ENCODE data around the gene LRRC27.
"Not testable (repeated sequence)": the region's sequence is repeated elsewhere in the genome, so short reads cannot be mapped to it uniquely, and the experiment has no call there.

The LRRC27 gene

DNA sequence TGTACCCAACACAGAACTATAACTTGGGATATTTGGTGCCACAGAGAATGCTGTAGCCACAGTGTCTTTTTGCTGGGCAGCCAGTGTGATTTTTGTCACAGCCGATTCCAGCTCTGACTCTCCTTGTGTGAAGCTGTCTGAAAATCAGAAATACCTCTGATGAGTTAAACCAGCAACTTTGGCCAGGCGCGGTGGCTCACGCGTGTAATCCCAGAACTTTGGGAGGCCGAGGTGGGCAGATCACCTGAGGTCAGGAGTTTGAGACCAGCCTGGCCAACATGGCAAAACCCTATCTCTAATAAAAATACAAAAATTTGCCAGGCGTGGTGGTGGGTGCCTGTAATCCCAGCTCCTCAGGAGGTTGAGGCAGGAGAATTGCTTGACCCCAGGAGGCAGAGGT, 5.9 kb downstream of the LRRC27 start:
- not testable (repeated sequence) for DNase-seq (ENCODE audit: low read depth in 2 of 2)

DNA sequence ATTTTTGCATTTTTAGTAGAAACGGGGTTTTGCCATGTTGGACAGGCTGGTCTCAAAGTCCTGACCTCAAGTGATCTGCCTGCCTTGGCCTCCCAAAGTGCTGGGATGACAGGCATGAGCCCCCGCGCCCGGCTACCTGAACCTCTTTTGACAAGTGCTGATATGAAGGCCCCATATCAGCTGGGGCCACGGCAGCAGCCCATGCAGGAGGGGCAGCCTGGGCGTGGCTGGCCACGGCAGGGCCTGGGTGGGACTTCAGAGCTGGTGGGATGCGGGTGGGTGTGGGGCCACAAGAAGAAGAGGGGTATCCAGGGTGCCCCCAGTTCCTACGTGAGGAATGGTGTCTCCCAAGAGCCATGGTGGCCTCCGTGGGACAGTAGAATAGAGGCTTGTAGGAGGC, 6.9 kb downstream of the LRRC27 start:
- DNase-seq (ENCODE audit: low read depth in 2 of 2), result no peak

DNA sequence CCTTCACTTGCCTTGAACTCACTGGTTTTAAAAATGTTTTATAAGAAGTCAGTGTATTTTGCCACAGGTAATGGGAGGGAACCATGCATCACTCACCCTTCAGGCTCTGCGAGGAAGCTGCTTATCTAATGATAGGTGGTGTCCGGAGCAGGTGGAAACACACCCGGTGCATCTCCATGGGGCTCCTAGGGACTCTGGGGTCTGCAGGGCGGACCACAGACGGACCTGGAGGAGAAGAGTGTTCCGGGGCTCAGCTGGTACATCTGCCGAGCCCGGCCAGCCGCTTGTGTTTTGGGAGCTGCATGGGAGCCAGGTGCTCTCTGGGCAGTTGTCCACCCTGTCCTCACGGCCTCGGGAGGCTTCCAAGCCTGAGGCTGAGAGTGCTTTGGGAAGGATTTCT, 7.3 kb downstream of the LRRC27 start:
- no peak for DNase-seq (ENCODE audit: low read depth in 2 of 2)

DNA sequence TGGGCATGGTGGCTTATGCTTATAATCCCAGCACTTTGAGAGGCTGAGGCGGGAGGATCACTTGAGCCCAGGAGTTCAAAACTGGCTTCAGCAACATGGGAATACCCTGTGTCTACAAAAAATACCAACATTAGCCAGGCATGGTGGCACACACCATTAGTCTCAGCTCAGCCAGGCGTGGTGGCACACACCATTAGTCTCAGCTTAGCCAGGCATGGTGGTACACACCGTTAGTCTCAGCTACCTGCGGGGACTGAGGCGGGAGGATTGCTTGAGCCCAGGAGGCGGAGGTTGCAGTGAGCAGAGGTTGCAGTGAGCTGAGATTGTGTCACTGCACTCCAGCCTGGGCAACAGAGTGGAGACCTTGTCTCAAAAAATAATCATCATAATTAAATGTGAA, 9.0 kb downstream of the LRRC27 start:
- no peak for DNase-seq (ENCODE audit: low read depth in 2 of 2)

DNA sequence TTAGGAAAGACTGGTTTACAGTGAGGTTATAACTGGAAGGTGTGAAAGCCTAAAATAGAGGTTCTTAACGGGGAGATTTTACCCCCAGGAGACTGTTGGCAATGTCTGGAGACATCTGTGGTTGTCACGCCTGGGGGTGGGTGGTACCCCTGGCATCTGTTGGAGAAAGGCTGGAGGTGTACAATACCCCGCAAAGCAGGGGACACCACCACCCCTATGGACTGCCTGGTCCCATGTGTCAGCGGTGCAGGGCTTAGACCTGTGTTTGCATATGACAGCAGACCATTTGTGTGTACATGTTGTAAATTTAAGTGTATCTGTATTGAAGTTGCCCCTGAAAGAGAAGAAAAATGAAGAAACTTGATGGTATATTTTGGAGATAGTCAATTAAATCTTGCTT, 9.8 kb downstream of the LRRC27 start:
- DNase-seq (ENCODE audit: low read depth in 2 of 2), result no peak

DNA sequence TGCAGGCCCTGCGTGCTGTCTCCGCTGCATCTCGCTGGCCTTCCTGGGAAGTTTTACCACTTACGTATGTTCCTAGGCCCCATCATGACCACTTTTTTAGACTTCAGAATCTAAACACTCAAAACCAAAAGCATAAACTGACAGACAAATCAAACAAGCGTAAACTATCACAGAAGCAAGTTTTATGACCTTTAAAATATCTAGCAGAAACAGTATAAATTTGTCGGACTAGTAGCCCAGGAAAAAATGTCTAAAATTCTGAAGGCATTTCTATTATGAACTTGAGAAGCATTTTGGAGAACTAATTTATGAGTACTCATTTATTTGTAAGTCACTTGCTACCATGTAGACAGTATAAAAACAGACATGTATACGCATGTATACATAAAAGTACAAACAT, 10.6 kb downstream of the LRRC27 start:
- DNase-seq (ENCODE audit: low read depth in 2 of 2), result no peak

DNA sequence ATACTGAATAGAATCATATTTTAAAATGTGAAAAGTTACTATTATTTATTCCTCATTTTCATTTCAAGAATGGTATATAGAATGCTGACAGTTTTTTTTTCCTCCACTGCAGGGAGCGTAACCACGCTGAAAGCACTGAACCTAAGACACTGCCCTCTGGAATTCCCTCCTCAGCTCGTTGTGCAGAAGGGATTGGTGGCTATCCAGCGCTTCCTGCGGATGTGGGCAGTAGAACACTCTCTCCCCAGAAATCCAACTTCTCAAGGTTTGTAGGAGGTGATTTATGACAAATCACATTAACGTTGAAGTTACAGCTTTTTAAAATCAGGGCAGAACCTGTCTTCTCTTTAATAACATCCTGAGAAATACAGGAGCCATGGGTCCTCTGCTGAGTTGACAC, 12.4 kb downstream of the LRRC27 start:
- no peak for DNase-seq (ENCODE audit: low read depth in 2 of 2)

DNA sequence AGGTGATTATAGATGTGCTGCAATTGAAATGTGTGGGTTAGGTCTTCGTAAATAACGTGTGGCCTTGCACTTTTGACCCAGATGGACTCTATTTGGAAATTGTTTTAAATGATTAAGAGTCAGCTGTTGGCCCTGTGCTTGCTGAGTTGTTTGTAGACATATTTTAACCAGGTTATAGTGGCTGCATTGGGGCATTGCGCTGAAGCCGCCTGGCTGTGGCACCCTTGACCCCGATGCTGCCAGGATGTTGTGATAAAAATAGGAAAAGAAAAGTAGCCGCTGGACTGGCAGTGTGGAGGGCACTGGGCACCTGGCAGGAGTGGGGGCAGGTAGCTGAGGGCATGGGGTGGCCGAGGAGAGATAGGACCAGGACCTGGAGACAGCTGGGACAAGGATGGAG, 13.4 kb downstream of the LRRC27 start:
- no peak for DNase-seq (ENCODE audit: low read depth in 2 of 2)

DNA sequence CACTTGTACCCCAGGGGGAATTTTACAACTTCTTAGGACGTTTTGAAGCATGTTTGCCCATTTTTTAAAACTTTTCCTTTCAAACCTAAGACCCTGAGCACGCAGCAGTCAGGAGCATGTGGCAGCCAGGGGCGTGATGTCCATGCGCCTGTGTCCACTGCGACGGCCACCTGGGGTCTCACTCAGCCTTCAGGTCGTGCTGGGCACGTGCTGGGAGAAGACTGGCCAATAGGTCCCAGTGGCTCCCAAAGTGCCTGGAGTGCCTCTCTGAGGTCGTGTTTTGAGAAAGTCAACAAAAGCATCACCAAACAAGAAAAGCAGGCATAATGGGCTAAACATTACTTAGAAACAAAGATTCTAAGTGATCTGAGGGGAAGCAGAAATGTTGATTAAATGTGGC, 14.8 kb downstream of the LRRC27 start:
- no peak for DNase-seq (ENCODE audit: low read depth in 2 of 2)

DNA sequence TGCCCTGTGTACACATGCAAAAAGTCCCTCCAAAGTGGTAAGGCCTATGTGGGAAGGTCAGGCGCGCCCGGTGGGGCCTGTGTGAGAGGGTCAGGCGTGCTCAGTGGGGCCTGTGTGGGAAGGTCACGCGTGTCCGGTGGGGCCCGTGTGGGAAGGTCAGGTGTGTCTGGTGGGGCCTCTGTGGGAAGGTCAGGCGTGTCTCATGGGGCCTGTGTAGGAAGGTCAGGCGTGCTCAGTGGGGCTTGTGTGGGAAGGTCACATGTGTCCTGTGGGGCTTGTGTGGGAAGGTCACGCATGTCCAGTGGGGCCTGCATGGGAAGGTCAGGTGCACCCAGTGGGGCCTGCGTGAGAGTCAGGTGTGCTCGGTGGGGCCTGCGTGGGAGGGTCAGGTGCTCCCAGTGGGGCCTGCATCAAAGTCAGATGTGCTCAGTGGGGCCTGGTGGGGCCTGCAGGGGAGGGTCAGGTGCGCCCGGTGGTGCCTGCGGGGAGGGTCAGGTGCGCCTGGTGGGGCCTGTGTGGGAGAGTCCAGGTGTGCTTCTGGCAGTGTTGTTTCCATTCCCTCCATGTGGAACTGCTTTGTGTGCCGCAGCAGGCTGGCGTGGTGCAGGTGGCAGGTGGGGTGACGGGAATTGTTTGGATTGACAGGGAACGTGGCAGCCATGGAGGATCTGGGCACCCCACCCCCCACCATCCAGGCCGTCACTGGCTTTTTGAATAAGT, 15.4 kb downstream of the LRRC27 start:
- DNase-seq (ENCODE audit: low read depth in 2 of 2), result no peak

DNA sequence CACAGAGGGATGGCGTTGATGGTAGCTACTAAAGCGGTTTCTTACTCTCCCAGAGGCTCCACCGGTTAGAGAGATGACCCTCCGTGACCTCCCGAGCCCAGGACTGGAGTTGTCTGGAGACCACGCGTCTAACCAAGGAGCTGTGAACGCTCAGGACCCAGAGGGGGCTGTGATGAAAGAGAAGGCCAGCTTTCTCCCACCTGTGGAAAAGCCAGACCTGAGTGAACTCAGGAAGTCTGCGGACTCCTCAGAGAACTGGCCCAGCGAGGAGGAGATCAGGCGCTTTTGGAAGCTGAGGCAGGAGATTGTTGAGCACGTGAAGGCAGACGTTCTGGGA, 15.9 kb downstream of the LRRC27 start:
- DNase-seq (ENCODE audit: low read depth in 2 of 2), result no peak

DNA sequence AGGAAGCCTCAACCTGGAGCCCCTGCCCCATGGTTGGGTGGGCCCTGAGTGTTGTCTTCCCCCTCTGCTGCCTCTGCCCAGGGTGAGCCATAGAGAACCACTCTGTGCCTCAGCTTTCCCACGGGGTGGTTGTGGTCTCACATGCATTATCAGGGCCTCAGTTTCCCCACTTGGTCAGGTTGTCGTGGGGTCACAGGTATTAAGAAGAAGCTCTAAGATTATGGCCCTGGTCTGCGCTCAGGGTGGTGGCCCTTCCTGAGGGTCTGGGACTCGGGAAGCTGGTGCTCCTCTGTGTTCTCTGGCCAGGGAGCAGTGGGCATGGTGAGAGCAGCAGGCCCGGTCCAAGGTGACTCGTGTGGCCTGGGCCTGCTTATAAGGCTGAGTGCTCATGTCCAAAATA, 17.8 kb downstream of the LRRC27 start:
- no peak for DNase-seq (ENCODE audit: low read depth in 2 of 2)

DNA sequence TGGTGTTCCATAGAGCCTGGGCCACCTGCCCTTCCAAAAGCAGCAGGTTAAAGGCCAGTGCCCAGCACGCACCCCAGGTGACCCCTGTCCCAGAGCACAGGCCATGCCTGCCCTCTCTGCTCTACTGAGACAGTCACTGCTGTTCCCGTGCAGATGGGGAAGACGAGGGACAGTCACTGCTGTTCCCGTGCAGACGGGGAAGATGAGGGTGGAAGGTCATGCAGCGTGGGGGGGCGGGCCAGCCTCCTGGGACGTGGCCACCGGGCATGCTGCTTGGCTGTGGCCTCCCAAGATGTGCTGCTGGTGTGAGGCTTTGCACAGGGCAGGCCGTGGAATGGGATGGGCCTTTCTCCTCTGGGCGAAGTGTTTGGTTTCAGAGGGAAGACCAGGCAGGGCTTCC, 18.4 kb downstream of the LRRC27 start:
- no peak for DNase-seq (ENCODE audit: low read depth in 2 of 2)

DNA sequence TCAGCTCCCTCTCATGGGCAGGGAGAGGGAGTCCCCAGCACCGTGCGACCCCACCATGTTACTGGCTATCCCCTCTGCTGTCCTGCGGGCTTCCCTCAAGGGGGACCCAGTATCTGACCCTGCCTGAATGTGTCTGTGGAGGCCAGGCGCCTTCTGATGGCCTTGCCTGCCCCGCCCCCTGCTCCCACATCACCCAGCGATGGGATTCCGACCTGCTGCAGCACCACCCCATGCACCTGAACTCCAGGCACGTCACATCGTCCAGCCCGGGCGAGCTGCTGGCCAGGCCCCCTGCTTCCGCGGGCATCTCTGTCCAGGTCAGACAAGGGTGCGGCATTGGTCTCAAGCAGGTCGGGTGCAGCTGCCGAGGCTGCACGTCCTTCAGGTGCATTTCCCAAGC, 19.0 kb downstream of the LRRC27 start:
- no peak for DNase-seq (ENCODE audit: low read depth in 2 of 2)

DNA sequence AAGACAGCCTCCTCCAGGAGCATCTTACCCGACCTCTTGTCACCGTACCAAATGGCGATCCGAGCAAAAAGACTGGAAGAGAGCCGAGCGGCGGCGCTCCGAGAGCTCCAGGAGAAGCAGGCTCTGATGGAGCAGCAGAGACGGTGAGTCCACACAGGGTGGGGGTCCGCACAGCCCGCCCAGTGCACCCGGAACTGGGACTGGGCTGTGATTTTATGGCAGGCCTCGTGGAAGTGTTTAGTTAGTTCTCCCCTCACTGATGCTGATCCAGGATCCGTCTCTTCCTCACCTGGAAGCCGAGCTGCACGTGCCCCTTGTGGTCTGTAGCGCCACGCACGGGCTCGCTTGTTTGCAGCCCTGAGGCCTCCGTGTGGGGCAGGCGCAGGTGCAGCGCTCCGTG, 19.6 kb downstream of the LRRC27 start:
- DNase-seq (ENCODE audit: low read depth in 2 of 2), result no peak

DNA sequence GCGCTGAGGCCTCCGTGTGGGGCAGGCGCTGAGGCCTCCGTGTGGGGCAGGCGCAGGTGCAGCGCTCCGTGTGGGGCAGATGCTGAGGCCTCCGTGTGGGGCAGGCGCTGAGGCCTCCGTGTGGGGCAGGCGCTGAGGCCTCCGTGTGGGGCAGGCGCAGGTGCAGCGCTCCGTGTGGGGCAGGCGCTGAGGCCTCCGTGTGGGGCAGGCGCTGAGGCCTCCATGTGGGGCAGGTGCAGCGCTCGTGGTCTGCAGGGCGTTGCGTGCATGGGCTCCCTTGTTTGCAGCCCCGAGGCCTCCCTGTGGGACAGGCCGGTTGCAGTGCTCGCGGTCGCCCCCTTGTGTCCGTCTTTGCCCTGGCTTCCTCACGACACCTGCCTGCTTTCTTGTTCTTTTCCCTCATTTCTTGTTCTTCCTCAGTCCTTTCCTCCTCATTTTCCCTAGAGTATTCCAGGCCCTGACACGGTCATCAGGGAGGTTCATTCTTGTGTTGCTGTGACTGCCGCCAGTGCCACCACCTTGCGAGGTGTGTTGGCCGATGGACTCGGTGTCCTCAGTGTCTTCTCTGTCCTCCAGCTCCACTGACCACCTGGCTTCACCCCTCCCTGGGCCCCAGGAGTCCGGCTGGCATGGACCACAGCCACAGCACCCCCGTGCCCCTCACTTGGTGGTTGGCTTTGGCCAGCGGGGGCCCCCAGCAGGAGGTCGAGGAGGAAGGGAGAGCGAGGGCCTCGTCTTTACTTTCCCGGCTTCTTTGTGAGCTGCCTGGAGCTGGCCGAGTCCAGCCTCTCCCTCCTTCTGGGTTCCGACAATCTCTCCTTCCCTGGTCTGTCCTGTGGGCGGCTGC, 20.7 kb downstream of the LRRC27 start:
- DNase-seq (ENCODE audit: low read depth in 2 of 2), result peak; percentile 58 to 69

DNA sequence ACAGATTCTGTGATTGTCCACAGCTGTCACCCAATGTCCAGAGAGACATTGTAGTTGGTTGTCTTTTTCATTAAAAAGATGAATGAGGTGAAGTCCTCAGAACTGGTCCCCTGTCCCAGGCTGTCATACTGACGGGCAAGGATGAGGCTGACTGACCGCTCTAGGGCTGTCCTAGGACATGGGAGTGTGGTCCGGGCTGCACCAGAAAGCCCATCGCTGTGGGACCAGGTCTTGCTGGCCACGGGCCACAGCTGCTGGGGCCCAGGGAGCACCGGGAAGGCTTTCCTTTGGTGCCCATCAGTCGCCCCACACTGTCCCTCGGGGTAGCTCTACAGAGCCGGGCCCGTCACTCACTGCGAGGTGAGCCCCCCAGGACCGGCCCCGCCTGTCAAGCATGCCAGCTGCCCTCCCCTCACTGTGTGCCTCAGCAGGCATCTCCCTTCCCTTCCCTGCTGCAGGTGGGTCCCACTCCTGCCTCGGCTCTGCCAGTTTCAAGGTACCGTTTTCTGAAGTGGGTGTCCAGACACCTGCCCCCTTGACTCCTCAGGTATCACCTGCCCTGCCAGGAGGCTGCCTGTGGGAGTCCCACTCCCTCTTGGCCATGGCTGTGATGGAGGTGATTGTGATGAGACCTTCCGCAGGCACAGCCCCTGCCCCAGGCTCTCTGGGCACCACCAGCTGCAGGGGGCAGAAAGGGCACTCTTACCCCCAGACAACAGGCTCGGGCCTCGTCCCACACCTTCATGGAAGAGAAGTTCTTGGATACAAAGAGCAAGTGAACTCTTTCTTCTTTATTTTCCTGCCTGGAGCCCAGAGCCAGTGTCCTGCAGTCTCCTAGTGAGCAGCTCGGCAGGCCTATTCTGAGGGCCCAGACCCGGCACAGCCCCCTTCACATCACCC, 21.7 kb downstream of the LRRC27 start:
- no peak for DNase-seq (ENCODE audit: low read depth in 2 of 2)

DNA sequence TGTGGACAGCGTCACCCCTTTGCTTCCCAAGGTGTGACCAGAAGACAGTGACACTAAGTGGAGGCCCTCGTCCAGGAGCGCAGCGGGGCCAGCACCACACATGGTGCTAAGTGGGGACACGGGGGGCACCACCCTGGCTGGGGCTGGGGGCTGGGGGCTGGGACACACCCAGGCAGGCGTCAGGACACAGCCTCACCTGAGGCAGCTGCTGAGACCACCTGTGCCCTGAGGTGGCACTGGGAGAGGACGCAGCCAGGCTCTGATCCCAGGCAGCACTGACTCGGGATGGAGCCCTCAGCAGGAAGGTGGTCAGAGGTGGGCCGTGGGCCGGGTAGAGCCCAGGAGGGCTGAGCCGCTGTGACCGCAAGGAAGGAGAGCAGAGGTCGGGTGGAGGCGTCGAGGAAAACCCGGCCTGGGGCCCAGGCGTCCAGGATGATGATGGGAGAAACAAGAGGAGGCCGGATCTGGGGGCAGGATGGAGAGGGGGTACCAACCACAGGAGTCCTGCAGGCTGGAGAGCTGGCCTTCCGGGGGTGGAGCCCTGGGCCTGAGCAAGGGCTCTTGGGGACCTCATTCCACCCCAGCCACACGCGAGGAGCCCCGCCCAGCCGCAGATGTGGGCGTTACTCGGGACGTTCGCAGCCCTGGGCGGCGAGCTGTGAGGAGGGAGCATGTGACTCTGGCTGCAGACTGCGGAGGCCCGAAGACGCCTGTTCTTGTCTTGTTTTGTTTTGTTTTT, 22.5 kb downstream of the LRRC27 start:
- DNase-seq (ENCODE audit: low read depth in 2 of 2), result no peak

DNA sequence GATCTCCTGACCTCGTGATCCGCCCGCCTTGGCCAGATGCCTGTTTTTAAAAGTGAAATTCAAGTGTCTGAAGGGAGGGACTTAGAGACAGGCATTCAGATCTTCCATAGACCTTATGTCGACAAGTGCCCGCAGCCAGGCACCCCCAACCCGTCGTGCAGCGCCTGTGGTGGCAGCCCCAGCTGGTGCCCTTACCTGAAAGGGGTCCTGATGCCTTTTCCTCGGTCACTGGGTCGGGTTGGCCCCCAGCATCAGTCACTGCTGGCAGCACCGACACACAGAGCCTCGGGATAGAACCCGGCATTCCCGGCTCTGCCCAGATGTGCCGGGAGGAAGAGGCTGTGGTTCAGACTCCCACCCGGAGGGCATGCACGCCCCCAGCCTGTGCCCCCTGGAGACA, 23.3 kb downstream of the LRRC27 start:
- DNase-seq (ENCODE audit: low read depth in 2 of 2), result no peak

DNA sequence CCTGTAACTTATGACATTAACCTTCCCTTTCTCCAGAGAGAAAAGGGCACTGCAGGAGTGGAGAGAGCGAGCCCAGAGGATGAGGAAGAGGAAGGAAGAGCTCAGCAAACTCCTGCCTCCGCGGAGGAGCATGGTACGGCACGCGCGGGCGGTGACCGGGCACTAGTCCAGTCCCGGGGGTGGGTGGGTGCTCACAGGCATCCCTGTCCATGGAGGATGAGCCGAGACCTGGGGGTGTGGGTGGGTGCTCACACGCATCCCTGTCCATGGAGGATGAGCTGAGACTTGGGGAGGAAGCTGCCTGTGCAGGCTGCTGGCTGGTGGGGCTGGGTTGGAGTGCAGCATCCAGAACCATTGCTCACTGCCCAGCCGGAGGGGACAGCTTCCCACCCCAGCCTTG, 23.8 kb downstream of the LRRC27 start:
- no peak for DNase-seq (ENCODE audit: low read depth in 2 of 2)

DNA sequence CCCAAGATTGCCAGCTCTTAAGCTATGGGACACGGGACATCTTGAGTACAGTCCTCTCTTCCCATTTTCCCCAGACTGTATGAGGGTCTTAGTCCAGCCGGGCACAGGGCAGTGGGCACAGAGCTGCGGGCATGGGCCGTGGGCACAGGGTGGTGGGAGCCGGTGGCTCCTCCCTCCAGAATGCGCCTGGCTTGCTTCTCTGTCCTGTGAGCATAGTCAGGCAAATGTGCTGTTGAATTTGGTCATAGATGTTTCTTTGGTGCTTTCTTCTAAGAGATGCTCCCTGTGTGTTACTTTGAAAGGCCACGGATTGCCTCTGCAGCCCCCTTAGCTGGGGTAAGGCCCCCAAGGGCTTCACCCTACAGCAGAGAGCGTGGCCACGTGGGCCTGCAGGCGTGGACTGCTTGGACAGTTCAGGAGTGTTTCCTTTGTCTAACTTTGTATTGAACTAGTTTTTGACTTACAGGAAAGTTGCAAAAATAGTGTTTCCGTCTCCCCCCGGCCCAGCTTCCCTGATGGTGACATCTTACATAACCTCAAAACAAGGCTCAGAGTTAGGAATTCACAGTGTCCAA, 24.7 kb downstream of the LRRC27 start:
- DNase-seq (ENCODE audit: low read depth in 2 of 2), result no peak
